NCI-H146 treated with DMSO at 0.1 percent for 48 hours (cell line): ENCODE measurements around the gene RGS12.

Experiments used
- DNase-seq: peaks from one replicate; lab custom pipeline; 2025; ENCODE audit not compliant: unreplicated experiment; lab: John Stamatoyannopoulos, UW

RGS12 gene

GRCh38 chr4:3310301-3311094, 17.7 kb downstream of the RGS12 start:
- DNase-seq, result no peak

DNA sequence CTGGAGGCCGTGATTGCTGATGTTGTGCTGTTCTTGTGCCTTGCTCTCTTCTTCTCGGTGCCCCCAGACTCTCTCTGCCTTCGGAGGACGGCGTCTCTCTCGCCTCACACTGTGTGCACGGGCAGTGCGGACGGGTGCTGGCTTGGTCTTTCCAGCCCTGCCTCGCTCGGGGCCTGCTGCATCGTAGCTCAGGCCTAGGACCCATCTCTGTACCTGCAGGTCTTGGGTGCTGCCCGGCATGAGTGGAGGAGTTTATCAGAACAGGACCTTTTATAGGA, 18.2 kb downstream of the RGS12 start:
- no peak for DNase-seq

DNA sequence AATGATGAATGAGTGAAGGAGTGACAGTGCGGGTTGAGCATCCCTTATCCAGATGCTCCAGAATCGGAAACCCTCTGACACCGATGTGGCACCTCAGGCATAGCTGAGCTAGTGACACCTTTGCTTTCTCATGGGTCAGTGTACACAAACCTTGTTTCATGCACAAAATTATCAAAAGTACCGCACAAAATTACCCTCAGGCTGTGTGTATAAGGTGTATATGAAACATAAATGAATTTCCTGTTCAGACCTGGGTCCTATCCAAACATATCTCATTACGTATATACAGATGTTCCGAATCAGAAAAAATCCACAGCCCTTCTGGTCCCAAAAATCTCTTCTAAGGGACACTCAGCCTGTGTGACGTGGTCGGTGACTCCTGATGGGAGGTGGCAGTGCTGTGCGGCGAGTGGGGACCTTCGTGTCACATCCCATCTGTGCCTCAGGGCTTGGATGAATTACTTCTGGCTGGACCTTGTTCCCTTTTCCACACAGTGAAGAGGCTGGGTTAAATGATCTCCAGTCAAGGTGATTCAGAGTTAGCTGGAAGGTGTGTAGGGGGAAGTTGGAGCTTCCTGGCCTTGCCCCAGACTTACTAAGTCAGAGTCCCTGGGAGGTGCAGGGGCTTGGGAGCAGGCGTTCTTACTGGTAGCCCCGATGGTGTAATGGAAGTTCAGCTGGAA, 18.8 kb downstream of the RGS12 start:
- DNase-seq, result no peak

DNA sequence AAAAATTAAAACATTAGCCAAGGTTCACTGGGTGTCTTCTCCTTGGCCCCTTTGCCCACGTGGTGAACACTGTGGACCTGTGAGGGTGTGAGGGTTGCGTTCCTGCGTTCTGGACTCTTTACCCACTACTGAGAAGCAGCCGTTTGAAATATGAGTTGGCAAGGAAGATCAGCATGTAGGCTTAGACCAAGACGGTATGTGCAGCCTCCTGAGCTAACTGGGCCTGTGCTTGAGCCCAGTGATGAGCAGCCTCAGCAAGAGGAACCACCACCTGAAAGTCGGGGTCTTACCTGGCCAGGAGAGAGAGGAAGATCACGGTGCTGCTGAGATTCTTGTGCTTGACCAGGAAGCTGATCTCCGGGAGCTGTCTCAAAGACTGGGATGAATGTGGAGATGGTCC, 19.5 kb downstream of the RGS12 start:
- DNase-seq, result no peak

GRCh38 chr4:3313139-3313538, 20.3 kb downstream of the RGS12 start:
- DNase-seq, result no peak

GRCh38 chr4:3313556-3314228, 20.9 kb downstream of the RGS12 start:
- no peak for DNase-seq

- DNase-seq, result no peak
Observed at GRCh38 chr4:3314706-3315260, 22.0 kb downstream of the RGS12 start.

DNA sequence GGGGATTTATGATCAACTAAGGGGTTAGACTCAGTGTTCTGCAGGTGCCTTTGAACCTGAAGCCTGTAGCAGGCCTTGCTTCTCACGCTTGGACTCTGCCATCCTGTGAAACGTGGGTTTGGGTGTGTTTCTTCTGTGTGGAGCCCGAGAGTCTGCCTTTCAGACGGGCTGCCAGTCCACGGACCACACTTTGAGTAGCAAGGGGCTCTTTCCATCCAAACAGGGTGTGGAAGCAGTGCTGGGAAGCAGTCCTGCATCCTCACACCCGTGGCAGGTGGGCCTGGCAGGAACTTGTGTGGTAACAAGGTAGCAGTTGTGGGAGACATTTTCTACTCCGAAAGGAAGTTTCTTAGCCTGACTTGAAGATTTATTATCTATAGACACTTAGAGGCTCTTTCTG, 22.7 kb downstream of the RGS12 start:
- DNase-seq, result no peak

DNA sequence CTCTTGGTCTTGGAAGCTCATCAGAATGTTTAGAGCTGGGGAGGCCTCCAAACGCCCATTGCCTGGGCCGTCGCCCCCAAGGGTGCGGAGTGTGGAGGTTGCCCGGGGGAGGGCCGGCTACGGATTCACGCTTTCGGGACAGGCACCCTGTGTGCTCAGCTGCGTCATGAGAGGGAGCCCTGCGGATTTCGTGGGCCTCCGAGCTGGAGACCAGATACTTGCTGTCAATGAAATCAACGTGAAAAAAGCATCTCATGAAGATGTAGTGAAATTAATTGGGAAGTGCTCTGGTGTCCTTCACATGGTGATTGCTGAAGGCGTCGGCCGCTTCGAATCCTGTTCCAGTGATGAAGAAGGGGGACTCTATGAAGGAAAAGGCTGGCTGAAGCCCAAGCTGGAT, 23.3 kb downstream of the RGS12 start:
- no peak for DNase-seq

DNA sequence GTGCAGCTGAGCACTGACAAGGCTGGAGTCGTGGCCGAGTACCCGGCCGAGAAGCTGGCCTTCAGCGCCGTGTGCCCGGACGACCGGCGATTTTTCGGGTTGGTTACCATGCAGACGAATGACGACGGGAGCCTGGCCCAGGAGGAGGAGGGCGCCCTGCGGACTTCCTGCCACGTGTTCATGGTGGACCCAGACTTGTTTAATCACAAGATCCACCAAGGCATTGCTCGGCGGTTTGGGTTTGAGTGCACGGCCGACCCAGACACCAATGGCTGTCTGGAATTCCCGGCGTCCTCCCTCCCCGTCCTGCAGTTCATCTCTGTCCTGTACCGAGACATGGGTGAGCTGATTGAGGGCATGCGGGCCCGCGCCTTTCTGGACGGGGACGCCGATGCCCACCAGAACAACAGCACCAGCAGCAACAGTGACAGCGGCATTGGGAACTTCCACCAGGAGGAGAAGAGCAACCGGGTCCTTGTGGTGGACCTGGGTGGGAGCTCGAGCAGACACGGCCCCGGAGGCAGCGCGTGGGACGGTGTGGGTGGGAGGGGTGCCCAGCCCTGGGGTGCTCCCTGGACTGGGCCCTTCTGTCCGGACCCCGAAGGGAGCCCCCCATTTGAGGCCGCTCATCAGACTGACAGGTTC, 24.3 kb downstream of the RGS12 start:
- no peak for DNase-seq

DNA sequence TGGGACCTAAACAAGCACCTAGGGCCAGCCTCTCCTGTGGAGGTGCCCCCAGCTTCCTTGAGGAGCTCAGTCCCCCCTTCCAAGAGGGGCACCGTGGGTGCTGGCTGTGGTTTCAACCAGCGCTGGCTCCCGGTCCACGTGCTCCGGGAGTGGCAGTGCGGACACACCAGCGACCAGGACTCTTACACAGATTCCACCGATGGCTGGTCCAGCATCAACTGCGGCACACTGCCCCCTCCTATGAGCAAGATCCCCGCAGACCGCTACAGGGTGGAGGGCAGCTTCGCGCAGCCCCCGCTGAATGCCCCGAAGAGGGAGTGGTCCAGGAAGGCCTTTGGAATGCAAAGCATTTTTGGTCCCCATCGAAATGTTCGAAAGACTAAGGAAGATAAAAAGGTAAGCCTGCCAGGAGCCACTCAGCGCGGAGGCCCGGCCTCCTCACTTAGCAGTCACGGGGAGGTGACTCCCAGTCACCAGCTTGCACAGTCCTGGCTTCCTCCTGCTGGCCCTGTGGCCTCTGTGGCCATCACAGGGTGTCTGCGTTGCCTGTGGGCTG, 24.9 kb downstream of the RGS12 start:
- DNase-seq, result no peak

DNA sequence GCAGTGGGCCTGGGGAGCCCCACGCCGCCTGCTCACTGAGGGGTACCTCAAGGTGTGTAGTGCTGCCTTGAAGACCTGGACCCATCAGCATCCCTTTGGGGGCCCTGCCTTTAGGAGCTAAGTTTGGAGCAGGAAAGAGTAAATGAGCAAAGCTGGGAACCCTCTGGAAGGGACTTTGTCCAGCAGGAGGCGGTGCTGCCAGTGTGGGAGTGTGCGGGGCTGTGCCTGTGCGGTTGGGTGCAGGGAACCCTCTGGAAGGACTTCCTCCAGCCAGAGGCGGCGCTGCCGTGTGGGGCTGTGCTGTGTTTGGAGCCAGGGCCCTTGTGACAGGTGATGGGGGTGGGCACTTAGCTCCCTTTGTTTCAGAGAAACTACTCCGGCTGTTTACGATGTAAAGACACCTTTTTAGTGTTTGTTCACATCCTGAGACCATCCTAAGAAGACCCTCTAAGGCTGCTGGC, 25.8 kb downstream of the RGS12 start:
- no peak for DNase-seq

DNA sequence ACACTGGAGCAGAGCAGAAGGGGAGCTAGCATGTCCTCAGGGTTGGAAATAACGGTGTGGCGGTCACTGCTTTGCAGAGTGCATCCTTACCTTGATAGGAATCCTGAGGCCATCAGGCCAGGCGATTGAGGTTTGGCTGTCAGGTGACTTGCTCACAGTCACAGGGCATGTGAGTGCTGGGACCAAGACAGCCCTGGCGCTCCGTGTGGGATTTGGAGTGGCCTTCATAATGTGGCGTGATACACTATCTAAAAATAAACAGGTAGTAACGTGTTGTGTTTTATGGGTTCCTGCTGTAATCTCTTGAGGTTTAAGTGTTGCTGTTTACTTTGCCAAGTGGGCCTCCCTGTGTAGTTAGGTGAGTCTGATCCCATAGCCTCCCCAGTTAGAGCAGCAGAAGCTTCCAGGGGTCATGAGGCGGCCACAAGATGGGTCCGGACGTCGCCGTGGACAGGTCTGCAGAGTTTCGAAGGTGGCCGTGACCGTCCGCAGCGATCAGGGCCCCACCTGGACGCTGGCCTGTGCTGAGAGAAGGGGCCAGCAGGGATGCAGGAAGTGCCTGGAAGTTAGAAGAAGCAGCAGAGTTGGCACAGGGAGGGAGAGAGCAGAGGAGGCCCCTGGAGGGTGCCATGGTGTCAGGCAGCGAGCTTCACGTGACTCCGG, 27.7 kb downstream of the RGS12 start:
- DNase-seq, result no peak

- DNase-seq, result no peak
Observed at GRCh38 chr4:3321295-3321889, 28.6 kb downstream of the RGS12 start.

GRCh38 chr4:3322059-3322550, 29.3 kb downstream of the RGS12 start:
- DNase-seq, result no peak

- no peak for DNase-seq
Observed at GRCh38 chr4:3323071-3323481, 30.3 kb downstream of the RGS12 start.

- no peak for DNase-seq
Observed at GRCh38 chr4:3324093-3324815, 31.4 kb downstream of the RGS12 start.

DNA sequence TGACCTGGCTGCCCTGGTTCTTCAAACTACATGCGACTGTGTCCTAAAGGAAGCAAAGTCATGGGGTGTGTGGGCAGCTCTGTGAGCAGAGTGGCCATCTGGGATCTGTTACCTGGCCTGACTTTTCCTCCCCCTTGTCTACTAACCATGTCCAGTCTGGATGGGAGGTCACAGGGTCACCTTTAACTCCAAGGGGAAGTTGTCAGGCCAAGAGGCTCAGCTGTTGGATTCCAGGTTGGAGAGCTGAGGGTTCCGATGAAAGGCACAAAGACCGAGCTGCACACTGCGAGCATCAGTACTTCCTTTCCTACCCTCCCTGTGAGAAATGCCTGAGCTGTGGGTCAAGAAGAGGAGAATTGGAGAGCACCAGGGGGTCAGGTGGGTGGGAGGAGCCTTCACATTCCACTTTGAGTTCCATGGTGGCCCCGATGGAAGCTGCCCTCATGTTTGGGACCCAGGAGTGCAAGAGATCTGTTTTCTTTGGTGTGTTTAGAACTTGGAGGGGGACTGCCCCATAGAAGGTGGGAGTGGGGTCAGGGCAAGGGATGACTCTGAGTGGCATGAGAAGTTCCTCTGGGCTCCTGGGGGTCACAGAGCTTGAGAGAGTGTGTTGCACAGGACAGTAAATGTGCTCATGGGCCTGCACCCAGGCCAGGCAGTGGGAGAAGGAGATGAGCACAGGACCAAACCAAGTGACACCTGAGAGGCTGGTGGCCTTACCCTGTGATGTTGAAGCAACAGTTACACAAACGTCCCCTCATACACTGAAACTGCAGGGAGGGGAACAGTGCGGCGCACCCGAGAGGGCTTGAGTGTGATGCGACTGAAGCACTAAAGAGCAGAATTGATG, 36.2 kb downstream of the RGS12 start:
- no peak for DNase-seq
